ENCODE data around the gene EPN3.

Gene EPN3

DNA sequence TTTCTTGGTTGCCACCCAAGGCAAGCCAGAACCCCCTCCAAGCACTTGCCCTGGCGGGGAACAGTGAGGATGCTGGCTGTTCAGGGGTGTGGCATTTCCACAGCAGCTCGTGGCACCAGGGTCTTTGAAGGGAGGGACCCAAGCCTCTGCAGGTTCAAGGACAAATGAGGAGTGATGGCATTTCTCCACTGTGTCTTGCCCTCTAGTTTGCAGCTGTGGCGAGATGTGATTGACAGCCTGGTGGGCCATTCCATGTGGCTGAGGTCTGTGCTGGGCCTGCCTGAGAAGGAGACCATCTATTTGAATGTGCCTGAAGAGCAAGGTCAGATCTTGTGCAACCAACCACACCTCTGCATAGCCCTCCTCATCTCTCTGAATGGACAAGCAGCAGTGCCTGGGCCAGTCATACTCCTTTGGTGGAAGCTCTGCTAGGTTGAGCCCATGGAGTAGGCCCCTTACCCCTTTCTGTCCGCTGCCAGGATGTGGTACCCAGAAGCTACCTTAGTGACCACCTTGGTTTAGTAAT is 4.5 kb upstream of the EPN3 start:
- H2BK12ac ChIP-seq (ENCODE audit: low read length), result no peak overlapping the region
- H3K4me2 ChIP-seq (ENCODE audit: insufficient read depth, low read length, poor library complexity, severe bottlenecking), result no peak overlapping the region
- H3K4ac ChIP-seq (ENCODE audit: low read length), result no peak overlapping the region
- no peak overlapping the region for H2BK15ac ChIP-seq (ENCODE audit: low read length)
- H3K79me1 ChIP-seq (ENCODE audit: low read depth, low read length), result no peaks in the 10 kb centered on the region
- no peak for DNase-seq (ENCODE audit: low spot score)
- H3K9me3 ChIP-seq (replicated peaks in 1 of 2; ENCODE audit: control insufficient read depth in 2 of 2, insufficient read depth in 1 of 2, low read depth in 1 of 2, low read length in 2 of 2), result no peaks in the 10 kb centered on the region
- no peaks in the 10 kb centered on the region for H3K36me3 ChIP-seq (replicated peaks in 1 of 2; ENCODE audit: control insufficient read depth in 2 of 2, insufficient read depth in 2 of 2, low read length in 2 of 2)
- peaks cover 0 to 60% (median 7%) of the 10 kb centered on the region in 3 experiments for H3K27me3 ChIP-seq (ENCODE audit: control insufficient read depth in 3 of 3, insufficient read depth in 3 of 3, low read depth in 1 of 3, low read length in 3 of 3)
- H2AFZ ChIP-seq (ENCODE audit: low read length), result no peak overlapping the region
- no peak overlapping the region for H2BK120ac ChIP-seq (ENCODE audit: low read depth, low read length)
- no CpG with 5 or more reads among the region's 4 CpGs for WGBS, 2 donors (ENCODE audit: extremely low coverage in 2 of 2, insufficient read length in 2 of 2, insufficient replicate concordance in 1 of 2)
- no peak overlapping the region for H3K18ac ChIP-seq (ENCODE audit: low read length)
- no peak overlapping the region for H3K4me3 ChIP-seq (ENCODE audit: low read length in 2 of 2)
- H3K14ac ChIP-seq (ENCODE audit: low read length), result no peak overlapping the region
- H2BK5ac ChIP-seq (ENCODE audit: low read length), result no peak overlapping the region
- peaks cover 11 to 15% of the 10 kb centered on the region in 2 donors for H3K4me1 ChIP-seq (ENCODE audit: control insufficient read depth in 2 of 2, insufficient read depth in 1 of 2, low read depth in 1 of 2, low read length in 2 of 2)
- no peak overlapping the region for H3K27ac ChIP-seq (replicated peaks; ENCODE audit: low read length)
- peak overlapping the region; percentile 13 for H3K9ac ChIP-seq (ENCODE audit: low read depth, low read length, poor library complexity)
- H4K8ac ChIP-seq (ENCODE audit: low read depth, low read length), result no peak overlapping the region
- no peak overlapping the region for H4K91ac ChIP-seq (ENCODE audit: low read depth, low read length, poor library complexity)
- H3K23ac ChIP-seq (ENCODE audit: low read depth, low read length, poor library complexity), result no peak overlapping the region
- peak overlapping the region; percentile 82 for H2AK5ac ChIP-seq (ENCODE audit: low read depth, low read length)

DNA sequence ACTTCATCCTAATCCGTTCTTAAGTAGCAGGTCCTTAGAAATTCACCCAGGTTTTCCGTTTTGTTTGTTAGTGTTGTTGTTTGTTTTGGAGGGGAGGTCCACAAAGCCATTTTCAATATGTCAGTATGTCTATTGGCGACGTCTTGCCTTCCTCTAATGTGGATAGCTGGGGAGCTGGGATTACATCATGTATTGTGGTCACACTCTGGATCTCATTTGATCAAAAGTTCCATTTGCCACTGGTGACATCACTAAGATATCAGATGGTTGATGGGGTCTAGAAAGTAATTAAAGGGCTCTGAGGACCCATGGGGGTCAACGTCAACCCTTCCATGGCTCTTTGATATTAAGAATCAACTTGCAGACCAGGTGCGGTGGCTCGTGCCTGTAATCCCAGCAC is 2.7 kb upstream of the EPN3 start:
- Histone ChIP-seq H4K91ac (ENCODE audit: low read depth, low read length, poor library complexity) (no peak overlapping the region), H3K4me3 (ENCODE audit: low read length in 2 of 2) (no peak overlapping the region), H3K23ac (ENCODE audit: low read depth, low read length, poor library complexity) (no peak overlapping the region), H3K9me3 (replicated peaks in 1 of 2; ENCODE audit: control insufficient read depth in 2 of 2, insufficient read depth in 1 of 2, low read depth in 1 of 2, low read length in 2 of 2) (no peaks in the 10 kb centered on the region), H2AFZ (ENCODE audit: low read length) (no peak overlapping the region), H2AK5ac (ENCODE audit: low read depth, low read length) (no peak overlapping the region), H3K27ac (replicated peaks; ENCODE audit: low read length) (no peak overlapping the region), H3K79me1 (ENCODE audit: low read depth, low read length) (no peaks in the 10 kb centered on the region), H3K9ac (ENCODE audit: low read depth, low read length, poor library complexity) (no peak overlapping the region), H3K4me2 (ENCODE audit: insufficient read depth, low read length, poor library complexity, severe bottlenecking) (no peak overlapping the region), H3K4me1 (ENCODE audit: control insufficient read depth in 2 of 2, insufficient read depth in 1 of 2, low read depth in 1 of 2, low read length in 2 of 2) (peaks cover 21 to 29% of the 10 kb centered on the region in 2 donors), H2BK12ac (ENCODE audit: low read length) (no peak overlapping the region), H3K4ac (ENCODE audit: low read length) (no peak overlapping the region), H2BK120ac (ENCODE audit: low read depth, low read length) (no peak overlapping the region), H2BK5ac (ENCODE audit: low read length) (no peak overlapping the region), H4K8ac (ENCODE audit: low read depth, low read length) (no peak overlapping the region), H3K36me3 (replicated peaks in 1 of 2; ENCODE audit: control insufficient read depth in 2 of 2, insufficient read depth in 2 of 2, low read length in 2 of 2) (no peaks in the 10 kb centered on the region), H3K18ac (ENCODE audit: low read length) (no peak overlapping the region), H2BK15ac (ENCODE audit: low read length) (no peak overlapping the region), H3K27me3 (ENCODE audit: control insufficient read depth in 3 of 3, insufficient read depth in 3 of 3, low read depth in 1 of 3, low read length in 3 of 3) (peaks cover 2 to 66% (median 25%) of the 10 kb centered on the region in 3 experiments), H3K14ac (ENCODE audit: low read length) (no peak overlapping the region)
- DNase-seq (ENCODE audit: low spot score), result no peak
- WGBS, 2 donors (ENCODE audit: extremely low coverage in 2 of 2, insufficient read length in 2 of 2, insufficient replicate concordance in 1 of 2), result no CpG with 5 or more reads among the region's 7 CpGs

DNA sequence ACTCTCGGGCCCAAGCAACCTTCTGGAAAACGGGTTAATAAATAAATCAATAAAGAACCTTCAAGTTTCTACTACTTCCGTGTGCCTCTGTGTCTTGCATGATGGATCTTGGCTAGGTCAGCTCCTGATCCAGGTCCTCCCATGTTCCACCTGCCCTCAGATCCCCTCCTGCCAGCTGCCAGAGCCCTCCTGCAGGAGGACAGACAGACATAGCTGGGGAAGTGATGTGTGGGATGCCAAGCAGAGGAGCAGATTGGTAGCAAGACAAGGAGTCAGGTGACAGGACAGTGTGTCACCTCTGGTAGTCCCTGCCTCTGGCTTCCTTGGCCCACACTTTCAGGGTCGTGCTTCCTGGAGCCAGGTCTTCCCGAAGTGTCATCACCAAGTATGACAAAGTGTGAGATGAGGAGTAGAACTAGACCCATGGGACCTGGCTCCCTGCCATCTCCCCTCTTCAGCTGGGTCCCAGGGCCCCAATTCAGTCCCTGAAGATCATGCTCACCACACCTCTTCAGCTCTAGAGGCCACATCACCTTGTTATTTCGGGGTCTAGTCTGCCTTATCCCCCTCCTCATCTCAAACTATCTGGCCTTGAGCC is 1.0 kb upstream of the EPN3 start:
- WGBS, 2 donors (ENCODE audit: extremely low coverage in 2 of 2, insufficient read length in 2 of 2, insufficient replicate concordance in 1 of 2), result no CpG with 5 or more reads among the region's 6 CpGs
- no peak for DNase-seq (ENCODE audit: low spot score)

DNA sequence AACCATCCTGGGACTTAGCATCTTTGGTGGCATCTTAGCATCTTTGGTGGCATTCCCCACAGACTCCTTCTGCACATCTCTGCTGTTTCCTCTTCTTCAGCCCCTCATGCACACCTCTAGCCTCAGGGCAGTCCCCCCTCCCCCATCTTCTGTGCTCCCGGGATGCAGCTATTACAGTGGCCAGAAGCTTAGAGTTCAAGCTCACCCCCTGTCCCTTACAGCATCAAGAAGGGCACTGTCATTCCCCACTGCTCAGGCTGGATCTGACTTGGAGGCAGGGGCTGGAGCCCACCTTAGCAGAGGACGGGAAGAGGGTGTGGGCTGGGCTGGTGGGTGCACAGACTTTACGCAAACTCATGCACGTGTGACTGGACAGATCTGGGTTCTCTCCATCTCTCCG is 650 bp downstream of the EPN3 start:
- Histone ChIP-seq H3K14ac (ENCODE audit: low read length) (no peak overlapping the region), H3K18ac (ENCODE audit: low read length) (peak overlapping the region; percentile 55), H3K79me1 (ENCODE audit: low read depth, low read length) (no peaks in the 10 kb centered on the region), H3K4me3 (ENCODE audit: low read length in 2 of 2) (no peak overlapping the region), H2BK15ac (ENCODE audit: low read length) (peak overlapping the region; percentile 11), H3K9ac (ENCODE audit: low read depth, low read length, poor library complexity) (peak overlapping the region; percentile 82), H2BK120ac (ENCODE audit: low read depth, low read length) (no peak overlapping the region), H2BK5ac (ENCODE audit: low read length) (peak overlapping the region; percentile 4), H3K4ac (ENCODE audit: low read length) (no peak overlapping the region), H2AK5ac (ENCODE audit: low read depth, low read length) (no peak overlapping the region), H4K8ac (ENCODE audit: low read depth, low read length) (no peak overlapping the region), H3K23ac (ENCODE audit: low read depth, low read length, poor library complexity) (no peak overlapping the region), H3K9me3 (replicated peaks in 1 of 2; ENCODE audit: control insufficient read depth in 2 of 2, insufficient read depth in 1 of 2, low read depth in 1 of 2, low read length in 2 of 2) (no peaks in the 10 kb centered on the region), H3K36me3 (replicated peaks in 1 of 2; ENCODE audit: control insufficient read depth in 2 of 2, insufficient read depth in 2 of 2, low read length in 2 of 2) (no peaks in the 10 kb centered on the region), H2BK12ac (ENCODE audit: low read length) (no peak overlapping the region), H2AFZ (ENCODE audit: low read length) (no peak overlapping the region), H3K4me2 (ENCODE audit: insufficient read depth, low read length, poor library complexity, severe bottlenecking) (peak overlapping the region; percentile 93), H4K91ac (ENCODE audit: low read depth, low read length, poor library complexity) (no peak overlapping the region), H3K27ac (replicated peaks; ENCODE audit: low read length) (no peak overlapping the region), H3K4me1 (ENCODE audit: control insufficient read depth in 2 of 2, insufficient read depth in 1 of 2, low read depth in 1 of 2, low read length in 2 of 2) (peaks cover 21 to 27% of the 10 kb centered on the region in 2 donors), H3K27me3 (ENCODE audit: control insufficient read depth in 3 of 3, insufficient read depth in 3 of 3, low read depth in 1 of 3, low read length in 3 of 3) (peaks cover 2 to 72% (median 26%) of the 10 kb centered on the region in 3 experiments)
- DNase-seq (ENCODE audit: low spot score), result no peak
- WGBS, 2 donors (ENCODE audit: extremely low coverage in 2 of 2, insufficient read length in 2 of 2, insufficient replicate concordance in 1 of 2), result no CpG with 5 or more reads among the region's 5 CpGs

More for the DNA sequence above, 1.0 kb upstream of the EPN3 start:
- H3K9me3 ChIP-seq (replicated peaks in 1 of 2; ENCODE audit: control insufficient read depth in 2 of 2, insufficient read depth in 1 of 2, low read depth in 1 of 2, low read length in 2 of 2), result no peaks in the 10 kb centered on the region
- H3K14ac ChIP-seq (ENCODE audit: low read length), result no peak overlapping the region
- no peak overlapping the region for H3K9ac ChIP-seq (ENCODE audit: low read depth, low read length, poor library complexity)
- no peak overlapping the region for H4K8ac ChIP-seq (ENCODE audit: low read depth, low read length)
- no peak overlapping the region for H2BK5ac ChIP-seq (ENCODE audit: low read length)
- no peak overlapping the region for H2BK120ac ChIP-seq (ENCODE audit: low read depth, low read length)
- H3K4me3 ChIP-seq (ENCODE audit: low read length in 2 of 2), result no peak overlapping the region
- no peak overlapping the region for H2BK12ac ChIP-seq (ENCODE audit: low read length)
- peak overlapping the region; percentile 11 for H3K18ac ChIP-seq (ENCODE audit: low read length)
- H4K91ac ChIP-seq (ENCODE audit: low read depth, low read length, poor library complexity), result no peak overlapping the region
- peaks cover 2 to 79% (median 26%) of the 10 kb centered on the region in 3 experiments for H3K27me3 ChIP-seq (ENCODE audit: control insufficient read depth in 3 of 3, insufficient read depth in 3 of 3, low read depth in 1 of 3, low read length in 3 of 3)
- no peak overlapping the region for H2AFZ ChIP-seq (ENCODE audit: low read length)
- H3K79me1 ChIP-seq (ENCODE audit: low read depth, low read length), result no peaks in the 10 kb centered on the region
- H3K4me1 ChIP-seq (ENCODE audit: control insufficient read depth in 2 of 2, insufficient read depth in 1 of 2, low read depth in 1 of 2, low read length in 2 of 2), result peaks cover 21 to 29% of the 10 kb centered on the region in 2 donors
- no peaks in the 10 kb centered on the region for H3K36me3 ChIP-seq (replicated peaks in 1 of 2; ENCODE audit: control insufficient read depth in 2 of 2, insufficient read depth in 2 of 2, low read length in 2 of 2)
- H3K4ac ChIP-seq (ENCODE audit: low read length), result no peak overlapping the region
- H2BK15ac ChIP-seq (ENCODE audit: low read length), result no peak overlapping the region
- no peak overlapping the region for H3K27ac ChIP-seq (replicated peaks; ENCODE audit: low read length)
- no peak overlapping the region for H2AK5ac ChIP-seq (ENCODE audit: low read depth, low read length)
- H3K23ac ChIP-seq (ENCODE audit: low read depth, low read length, poor library complexity), result no peak overlapping the region
- H3K4me2 ChIP-seq (ENCODE audit: insufficient read depth, low read length, poor library complexity, severe bottlenecking), result no peak overlapping the region
